HG03103 (cell line): ENCODE results near the gene MTA3.

Source experiments
- ATAC-seq: cut with Tn5 transposase; IDR thresholded peaks from one replicate; pipeline ENCODE4 v1.9.1; 2021; ENCODE audit warnings: low read depth; ENCODE audit not compliant: unreplicated experiment

MTA3 gene

DNA sequence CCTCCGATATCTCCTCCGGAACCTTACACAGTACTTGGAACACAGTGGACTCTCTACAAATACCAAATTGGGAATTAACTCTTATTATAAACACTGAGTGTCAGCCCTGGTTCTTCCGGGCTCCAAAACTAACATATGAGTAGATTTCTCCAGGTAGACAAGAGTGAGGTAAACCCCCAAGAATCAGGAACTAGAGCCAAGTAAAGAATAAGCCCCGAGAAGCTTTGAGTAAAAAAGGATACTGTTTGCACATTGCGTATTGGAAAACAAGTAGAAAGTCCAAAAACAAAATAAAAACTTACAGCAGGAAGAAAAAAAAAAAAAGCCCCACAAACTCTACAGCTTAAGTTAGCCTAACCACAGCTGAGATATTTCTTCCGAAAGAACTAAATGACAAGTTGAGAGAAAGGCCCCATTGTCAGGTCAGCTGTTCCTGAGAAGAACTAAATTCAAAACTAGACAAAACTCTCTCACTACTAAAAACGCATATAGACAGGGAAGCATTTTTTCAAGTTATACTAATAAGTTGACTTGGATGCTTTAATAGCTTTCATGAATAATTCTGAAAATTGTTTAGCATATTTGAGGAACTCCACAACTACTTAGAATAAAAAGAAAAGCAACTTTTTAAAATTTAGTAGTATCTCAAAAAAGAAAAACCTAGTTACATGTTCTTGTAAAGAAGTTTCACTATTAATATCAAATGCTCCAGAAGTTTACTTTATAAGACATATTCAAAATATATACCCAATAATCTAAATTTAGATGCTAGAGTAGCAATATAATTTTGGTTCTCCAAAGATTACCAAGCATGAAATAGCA is 228.2 kb downstream of the MTA3 start:
- no peak for ATAC-seq

DNA sequence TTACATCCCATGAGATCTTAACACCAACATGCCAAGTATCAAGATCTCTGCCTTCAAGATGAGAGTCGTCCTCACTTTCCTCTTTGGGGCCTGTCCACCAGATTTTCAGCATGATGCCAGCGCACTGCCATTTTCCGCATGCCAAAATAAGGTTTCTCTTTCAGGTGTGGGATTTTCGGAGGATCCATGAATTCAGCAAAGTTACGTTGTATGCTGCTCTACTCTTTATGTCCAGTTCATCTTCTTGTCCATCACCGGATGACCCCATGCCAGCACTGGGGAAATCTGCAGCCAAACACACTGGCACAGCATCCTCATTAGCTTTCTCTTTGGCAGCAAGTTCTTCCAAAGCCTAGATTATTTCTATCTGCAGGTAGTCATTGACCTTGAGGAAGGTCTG is 228.8 kb downstream of the MTA3 start:
- no peak for ATAC-seq

GRCh38 chr2:42799881-42800280 is 231.4 kb downstream of the MTA3 start:
- ATAC-seq, result no peak

GRCh38 chr2:42800461-42800962 is 232.1 kb downstream of the MTA3 start:
- no peak for ATAC-seq

DNA sequence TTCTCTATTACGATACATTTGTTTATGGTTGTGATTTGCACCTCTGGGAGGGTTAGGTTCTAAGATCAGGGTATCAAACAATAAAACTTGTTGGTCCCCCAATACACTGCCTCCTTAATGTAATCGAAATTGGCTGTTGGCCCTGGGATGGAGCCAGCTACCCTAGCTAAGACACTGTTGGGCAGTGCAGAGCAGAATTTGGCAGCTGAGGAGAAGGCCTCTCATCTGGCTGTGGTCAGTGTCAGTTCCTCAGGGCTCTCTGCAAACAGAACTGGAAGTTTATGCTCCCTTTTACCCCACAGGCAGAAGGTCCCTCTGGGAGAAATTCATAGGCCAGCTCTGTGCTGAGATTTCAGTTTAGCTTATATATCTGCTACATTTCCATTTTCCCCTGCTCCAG is 232.5 kb downstream of the MTA3 start:
- no peak for ATAC-seq

GRCh38 chr2:42801381-42801780 is 232.9 kb downstream of the MTA3 start:
- no peak for ATAC-seq

GRCh38 chr2:42802150-42802549 is 233.7 kb downstream of the MTA3 start:
- ATAC-seq, result no peak

- ATAC-seq, result no peak
Measured at GRCh38 chr2:42804338-42804737, 235.9 kb downstream of the MTA3 start.

DNA sequence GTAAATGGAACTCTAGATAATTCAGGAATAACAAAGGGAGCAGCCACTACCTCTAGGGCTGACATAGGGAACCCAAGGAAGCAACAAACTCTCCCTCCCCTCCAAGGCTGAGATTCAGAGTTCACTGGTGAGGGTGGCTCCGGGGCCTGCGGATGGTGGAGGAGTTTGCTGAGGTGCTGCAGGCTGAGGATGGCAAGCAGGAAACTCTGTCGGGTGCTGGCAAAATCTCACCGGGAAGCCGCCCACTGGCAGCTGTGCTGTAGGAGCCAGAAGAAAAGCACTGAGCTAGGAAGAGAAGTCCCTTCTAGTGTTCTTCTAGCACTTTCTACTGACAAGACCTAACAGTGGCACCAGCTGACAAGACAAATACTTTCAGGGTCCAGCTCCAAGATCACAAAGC is 236.5 kb downstream of the MTA3 start:
- ATAC-seq, result no peak
